Mesenteric fat pad (tissue), 1 donor: ENCODE data around the gene SOWAHA. TPM values are rescaled to one million over a fixed set of nuclear protein-coding genes. Genes with fewer than 3 reads are reported as not detected.

Experiments
- DNase-seq: peaks from one replicate; pipeline ENCODE4 v3.0.0-alpha.2; 2020; ENCODE audit warnings: low spot score
- long read RNA-seq: library from polyadenylated mRNA; unstranded; transcript quantifications from one replicate; pipeline ENCODE4 v2.0.0, GENCODE V29; 2020
- total RNA-seq: library from RNA; stranded (reverse); fragmentation: NEBNext Ultra II Directional; extraction: Animal tissue kit (Norgen Biotek cat#: 25700); gene quantifications from one replicate; pipeline ENCODE4 v1.2.1, GENCODE V29; 2021
- donor health status: DM: yes; HTN: yes; CAD: no.

The SOWAHA gene
- not detected for total RNA-seq
- long read RNA-seq = 0 reads

DNA sequence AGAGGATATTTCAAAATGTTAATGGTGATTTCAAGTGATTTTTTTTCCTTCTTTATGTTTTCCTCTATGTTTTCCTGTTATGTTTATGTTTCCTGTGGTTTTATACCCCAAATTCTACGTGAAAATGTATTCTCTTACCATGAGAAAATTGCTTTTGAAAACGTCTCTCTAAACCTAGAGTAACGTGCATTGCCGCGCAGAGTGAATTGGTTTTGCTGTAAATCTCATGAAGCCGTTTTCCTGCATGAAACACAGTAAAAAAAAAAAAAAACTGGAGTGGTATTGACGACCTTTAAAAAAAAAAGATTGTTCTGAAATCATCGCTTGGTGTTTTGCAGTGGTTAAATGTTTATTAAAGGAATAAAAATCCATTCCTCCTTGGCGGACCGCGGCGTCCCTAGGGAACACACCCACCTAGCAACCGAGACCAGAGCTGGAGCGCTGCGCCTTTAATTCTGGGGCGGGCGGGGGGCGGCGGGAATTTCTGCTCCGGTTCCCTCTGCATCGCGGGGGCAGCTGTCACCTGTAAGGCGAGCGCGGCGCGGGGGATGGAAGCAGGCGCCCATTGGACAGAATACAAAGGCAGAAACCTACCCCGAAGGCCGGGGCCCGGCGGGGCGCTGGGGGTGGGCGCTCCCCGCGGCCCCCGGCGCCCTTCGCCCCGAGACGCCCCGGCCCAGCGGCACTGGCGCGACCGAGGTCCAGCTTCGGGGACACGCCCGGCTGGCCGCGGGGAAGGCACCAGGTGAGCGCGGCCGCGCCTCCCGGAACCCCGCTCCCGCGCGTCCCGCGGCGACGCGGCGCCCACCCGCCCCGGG lies at the start of gene SOWAHA:
Gene SOWAHA (plus strand): TSS at position 522 of the 818 bp plus-strand sequence. CDS start 320 bp downstream, outside the sequence.
- no peak for DNase-seq

DNA sequence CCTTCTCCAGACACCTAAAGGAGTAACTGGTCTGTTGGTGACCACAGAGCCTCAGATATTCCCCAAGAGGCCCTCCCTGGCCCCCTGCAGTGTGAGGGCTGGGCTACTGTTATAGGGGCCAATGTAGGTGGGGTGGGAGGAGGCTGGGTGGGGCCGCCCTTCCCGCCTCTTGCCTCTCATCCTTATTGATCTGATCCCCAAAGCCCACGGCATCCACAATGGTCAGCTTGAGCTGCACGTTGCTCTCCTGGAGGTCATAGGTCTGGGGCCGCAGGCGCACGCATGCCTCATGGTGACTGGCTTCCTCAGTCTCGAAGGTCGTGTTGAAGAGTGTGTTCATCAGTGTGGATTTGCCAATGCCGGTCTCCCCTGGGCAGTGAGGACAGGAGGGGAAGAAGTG lies 49.1 kb upstream of the SOWAHA start:
- DNase-seq = peak; percentile 73

DNA sequence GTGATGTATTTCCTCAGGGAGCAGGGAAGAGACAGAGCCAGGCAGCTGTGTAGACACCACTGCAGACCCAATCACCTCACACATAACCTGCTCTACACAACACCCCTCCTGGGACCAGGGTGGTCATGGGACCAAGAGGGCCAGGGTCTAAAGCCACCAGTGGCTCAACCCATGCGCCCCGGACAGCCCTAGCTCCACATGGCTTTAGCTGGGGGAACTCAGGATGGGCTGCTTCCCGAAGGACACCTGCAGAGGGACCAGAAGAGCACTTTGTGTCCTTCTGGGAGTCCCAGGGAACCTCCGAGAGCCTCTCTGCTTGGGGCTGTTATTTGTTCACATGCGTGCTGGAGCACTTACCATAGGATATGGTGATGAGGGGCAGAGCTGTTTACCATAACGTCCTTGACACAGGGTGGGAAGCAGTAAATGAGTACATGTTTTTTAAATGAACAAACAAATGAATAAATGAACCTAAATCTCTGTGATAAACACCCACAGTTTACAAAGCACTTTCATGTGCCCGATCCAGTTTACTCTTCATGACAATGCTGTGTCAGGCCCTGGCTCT lies 48.3 kb upstream of the SOWAHA start:
- peak; percentile 39 for DNase-seq

DNA sequence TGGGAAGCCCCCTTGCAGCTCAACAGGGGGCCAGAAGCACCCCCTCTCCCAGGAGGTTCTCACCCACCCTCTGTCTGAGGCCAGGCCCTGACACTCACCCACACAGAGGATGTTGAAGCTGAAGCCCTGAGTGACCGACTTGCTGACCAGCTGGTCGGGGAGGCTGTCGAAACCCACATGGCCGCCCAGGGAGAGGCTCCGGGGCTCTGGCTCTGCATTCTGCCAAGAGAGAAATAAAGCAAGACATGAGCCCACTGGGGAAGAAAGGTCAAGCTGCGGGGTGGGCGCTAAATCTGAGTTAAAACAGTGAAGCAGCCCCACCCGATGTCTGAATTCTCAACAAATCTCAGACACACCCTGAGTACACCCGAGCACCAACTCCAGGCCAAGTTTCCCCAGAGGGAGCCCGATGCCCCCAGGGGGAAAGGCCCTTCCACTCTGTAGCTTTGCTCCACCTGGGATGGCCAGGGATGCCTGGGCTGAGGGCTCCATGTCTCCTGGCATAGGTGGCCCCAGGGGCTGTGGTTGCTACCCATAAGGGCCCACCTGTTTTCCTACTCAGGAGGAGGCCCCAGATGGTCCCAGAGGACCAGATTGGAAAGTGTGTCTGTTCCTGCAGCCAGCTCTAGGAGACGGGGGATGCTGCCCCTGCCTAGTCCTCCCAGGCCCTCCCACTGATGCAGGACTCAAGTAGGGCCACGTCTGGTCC lies 47.6 kb upstream of the SOWAHA start:
- peak; percentile 85 for DNase-seq

DNA sequence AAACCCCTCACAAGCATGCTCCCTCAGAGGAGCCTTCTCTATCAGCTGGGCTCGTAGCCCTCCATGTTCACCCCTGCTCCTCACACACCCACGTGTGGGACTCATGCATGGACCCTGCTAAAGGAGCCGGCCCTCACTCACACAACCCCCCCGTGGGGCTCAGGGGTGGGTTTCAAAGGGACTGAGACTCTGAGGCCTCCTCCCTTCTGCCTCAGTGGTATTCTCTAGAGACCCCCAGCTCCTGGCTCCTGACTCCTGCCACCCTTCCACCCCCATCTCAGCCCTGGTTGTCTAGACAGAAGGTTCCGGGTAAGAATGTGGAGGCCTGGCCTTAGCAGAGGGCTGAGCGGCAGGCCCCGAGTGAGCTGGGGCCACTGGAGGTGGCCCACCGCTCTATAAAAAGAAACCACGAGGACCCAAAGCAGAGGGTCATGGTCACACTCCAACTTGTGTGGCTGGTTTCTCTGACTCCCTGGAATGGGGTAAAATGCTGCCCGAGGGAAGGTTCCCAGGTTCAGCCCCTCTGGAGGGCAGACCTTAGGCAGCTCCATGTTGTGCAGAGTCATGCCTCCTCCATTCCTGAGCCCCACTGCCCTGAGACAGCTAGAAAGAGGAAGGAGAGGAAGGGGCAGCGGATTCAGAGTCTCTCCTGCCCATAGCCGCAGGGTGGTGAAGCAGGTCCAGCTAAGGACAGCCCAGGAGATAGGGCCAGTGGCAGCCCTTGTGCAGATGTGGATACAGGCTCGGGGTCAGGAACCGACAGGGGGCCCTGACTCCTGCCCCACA lies 46.9 kb upstream of the SOWAHA start:
- DNase-seq = peak; percentile 30

DNA sequence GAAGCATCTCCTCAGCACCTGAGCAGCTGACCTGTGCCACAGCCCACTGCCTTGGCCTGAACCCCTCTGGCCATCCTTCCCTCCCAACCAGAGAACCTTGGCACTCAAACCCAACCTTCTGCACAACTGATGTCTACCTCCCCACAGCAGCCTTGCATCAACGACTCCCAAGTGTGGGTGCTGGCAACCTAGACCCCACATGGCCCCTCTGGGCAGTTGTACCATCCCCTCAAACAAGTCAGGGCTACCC lies 46.4 kb upstream of the SOWAHA start:
- DNase-seq = peak; percentile 87

DNA sequence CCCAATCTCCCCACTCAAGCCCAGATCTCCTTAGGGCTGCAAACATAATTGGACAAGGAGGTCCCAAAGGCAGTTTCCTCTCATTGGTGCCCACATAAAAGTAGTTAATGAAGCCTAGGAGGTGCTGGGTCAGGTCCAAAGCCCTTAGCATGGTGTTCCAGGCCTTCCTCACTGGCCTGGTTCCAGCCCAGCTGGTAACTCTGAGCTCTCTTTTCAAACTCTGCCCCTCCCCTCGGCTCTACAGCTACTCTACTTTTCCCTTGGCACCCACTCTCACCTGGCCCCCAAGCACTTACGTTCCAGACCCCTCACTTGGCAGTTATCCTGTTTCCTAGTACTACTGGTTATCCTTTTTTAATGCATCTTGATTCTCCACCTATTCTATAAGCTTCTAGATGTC lies 46.0 kb upstream of the SOWAHA start:
- peak; percentile 51 for DNase-seq

DNA sequence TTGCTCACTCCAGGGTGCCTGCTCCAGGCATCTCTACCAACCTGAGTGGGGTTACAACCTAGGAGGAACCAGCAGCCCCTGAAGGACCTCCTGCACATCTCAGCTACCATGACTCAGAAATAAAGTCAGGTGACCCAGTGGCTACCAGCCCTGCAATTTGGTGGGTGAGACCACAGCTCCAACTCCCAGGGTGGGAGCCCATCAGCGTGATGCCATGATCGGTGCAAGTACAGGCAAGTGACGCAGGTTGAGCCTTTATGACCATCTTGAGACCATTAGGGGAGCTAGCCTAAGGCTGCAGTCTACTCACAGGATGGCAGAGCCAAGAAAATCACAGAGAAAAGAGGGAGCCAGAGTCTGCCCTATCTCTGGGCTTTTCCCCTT lies 44.6 kb upstream of the SOWAHA start:
- no peak for DNase-seq

DNA sequence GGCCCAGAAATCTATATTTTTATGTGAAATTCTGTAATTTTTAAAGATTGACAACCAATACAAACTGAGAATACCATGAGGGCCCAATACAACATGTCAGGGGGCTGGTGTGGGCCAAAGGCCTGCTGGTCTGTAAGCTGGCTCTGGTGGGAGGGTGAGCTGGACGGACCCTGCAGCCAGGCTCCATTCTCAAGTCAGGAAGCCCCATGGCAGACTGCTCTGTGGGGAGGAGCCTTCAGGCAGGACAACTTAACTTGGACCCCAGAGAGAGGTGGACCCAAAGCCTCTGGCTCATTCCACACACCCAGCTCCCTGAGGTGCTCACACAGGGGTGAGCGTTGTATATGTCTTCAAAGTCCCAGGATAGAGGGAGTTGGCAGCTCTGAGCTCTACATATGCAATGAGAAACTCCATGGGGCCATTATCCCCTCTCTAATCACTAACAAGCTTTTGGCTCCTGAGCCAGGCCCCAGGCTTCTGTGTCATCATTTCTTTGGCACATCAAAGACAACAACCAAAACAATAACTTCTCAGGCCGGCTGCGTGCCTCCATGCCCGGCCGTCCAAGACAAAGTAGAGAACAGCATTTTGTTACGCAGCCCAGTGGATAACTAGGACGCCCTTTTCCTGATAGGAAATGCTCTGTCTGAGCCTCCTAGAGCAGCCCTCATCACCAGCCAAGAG lies 42.5 kb upstream of the SOWAHA start:
- DNase-seq = peak; percentile 82

DNA sequence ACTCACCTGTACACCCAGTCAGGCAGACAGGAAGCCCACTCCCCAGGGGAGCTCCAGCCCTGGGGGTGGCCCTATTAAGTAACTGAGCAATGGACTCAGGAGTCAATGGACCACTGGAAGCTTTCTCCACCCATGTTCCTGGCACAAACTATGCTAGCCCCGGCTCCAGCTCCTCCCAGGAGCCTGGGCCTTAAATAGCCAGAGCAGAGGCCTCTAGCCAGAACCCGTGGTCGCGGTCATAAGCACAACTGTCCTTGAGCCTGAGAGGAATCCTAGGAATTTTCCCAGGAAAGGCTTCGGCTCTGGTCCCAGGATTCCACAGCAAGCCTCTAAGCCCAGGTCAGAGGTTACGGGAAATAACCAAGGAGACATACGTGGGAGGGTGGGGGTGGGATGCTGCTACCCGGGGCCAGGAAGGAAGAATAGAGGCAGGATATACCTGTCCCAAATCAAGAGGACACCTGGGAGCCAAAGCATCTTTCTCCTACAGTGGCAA lies 41.6 kb upstream of the SOWAHA start:
- DNase-seq = peak; percentile 68

DNA sequence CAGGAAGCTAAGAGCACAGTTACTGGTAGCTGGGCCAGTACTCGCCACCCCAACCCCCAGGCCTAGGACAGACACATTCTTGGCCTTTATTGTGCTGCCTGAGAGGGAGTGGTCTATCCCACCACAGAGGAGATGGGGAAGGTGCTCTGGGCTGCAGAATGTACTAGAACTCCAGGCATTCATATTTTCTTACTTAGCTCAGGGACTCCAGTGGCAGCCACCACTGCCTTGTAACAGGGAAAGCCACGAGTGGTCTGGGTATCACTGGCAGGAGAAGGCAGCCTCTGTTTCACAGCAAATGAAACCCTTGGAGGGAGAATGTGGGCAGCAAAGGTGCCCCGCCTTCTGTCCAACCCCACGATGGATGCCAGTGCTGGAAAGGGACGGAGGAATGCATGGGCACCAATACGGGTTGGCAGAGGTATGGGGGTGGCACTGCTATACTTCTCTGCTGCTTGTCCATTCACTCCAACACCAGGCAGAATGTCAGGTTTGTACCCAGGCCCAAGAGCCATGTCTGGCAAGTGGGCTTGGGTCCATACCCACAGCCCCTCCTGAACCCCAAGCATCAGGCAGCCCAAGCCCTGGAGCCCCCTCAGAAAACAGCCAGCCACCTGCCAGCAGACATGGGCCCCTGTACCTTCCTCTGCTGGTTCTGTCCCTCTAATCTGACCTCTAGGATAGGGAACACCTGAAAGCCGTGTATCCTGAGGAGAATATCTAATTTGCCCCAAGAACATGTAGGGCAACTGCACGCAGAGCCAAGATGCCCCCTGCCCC lies 40.6 kb upstream of the SOWAHA start:
- peak; percentile 80 for DNase-seq

DNA sequence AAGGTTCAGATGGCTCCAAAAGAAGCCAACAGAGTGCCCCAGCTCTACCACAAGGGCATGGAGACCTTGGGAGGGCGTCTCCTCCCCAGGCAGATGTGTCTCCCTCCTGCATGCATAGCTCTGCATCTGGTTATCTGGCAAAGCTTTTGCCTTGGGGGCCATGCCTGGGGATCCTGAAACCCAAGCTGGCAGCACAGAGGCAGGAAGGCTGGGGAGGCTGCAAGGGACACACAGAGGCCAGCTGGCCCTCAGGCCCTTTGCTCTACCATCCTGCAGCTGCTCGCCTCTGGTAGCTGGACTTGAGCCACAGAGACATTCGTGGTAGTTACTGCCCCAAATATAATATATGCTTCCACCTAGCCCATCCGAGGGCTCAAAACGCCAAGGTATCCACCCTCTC lies 40.0 kb upstream of the SOWAHA start:
- no peak for DNase-seq

DNA sequence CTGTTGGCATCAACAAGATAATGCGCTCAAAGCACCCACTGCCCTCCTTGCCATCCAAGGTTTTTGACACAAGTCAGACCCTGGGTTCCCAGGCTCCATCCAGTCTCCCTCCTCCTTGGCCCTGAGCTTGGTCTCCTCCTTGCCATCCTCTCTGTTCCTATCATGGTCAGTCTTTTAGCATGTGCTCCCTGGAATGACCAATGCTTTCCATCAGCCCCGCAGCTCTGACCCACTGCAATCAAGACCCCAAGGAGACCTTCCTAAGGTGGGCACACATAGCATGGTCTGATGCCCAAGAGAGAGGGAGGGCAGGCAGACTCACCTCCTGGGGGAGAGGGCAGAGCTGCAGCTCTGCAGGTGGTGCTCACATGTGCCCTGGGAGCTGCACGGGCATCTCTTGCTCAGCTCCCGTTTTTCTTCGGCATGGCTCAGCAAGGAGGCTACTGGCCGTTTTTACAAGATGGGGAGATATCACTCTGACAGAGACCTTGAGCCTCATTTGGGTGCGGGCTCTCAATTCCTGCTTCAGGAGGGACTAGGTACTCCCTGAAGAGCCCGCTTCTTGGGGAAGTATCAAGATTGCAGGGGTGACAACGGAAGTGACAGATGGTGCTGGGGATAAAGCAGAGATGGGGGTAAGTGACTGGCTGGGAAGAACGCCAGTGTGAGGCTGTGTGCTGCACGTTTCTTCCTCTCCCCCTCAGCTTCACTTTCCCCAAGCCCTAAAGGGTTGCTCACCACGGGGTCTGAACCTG lies 39.3 kb upstream of the SOWAHA start:
- DNase-seq = peak; percentile 67

DNA sequence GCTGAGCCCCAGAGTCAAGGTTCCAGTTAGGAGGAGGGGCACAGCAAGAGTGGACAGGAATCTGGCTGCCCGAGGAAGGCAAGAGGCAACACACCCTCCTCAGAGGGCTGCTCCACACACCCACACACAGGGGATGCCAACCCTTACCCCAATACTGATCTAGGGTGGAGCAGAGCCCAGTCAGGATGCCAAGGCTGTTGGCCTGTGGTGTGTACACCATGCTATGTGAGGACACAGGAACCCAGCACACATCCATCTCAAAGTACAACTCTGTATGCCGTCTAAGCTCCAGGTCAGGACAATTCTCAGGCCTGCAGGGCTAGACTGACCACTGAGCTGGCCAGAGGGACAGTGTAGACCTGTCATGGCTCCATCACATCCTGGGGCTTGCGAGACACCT lies 38.7 kb upstream of the SOWAHA start:
- DNase-seq = peak; percentile 67

DNA sequence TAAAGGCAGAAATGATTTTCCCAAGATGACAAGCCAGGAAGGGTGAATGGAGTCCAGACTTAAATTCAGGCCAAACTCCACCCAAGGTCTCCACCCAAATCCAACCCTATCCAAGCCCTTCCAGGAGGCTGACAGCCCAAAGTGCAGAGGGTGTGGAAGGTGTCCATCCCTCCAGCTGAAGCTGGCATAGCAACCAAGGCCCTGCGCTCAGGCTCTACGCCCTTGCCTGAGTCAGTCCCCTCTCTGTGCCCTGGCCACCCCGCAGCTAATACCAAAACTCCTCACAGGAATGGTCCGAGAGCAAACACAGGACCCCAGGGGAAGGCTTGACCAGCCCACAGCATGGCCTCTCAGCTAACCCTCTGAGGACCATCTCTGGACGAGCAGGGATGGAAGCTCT lies 38.2 kb upstream of the SOWAHA start:
- DNase-seq = peak; percentile 87

DNA sequence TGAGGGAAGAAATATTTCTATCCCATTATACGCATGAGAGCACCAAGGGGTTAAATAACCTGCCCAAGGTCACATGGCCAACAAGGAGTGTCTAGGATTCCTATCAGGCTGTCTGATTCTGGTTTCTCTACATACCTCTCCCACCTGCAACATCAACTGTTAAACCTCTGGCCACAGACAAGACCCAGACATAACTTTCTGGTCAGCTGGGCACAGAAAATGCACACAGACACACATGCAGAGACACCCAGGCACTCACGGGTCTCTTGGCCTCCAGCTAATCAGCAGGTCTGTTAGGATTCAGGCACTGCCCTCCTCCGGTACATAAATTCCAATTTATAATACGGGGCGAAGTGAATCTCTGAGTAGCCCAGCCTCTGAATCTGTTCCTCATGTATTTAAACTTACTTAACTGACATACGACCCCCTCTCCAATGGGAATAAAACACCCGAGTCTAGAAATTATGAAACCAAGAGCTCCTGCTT lies 37.6 kb upstream of the SOWAHA start:
- DNase-seq = peak; percentile 18

DNA sequence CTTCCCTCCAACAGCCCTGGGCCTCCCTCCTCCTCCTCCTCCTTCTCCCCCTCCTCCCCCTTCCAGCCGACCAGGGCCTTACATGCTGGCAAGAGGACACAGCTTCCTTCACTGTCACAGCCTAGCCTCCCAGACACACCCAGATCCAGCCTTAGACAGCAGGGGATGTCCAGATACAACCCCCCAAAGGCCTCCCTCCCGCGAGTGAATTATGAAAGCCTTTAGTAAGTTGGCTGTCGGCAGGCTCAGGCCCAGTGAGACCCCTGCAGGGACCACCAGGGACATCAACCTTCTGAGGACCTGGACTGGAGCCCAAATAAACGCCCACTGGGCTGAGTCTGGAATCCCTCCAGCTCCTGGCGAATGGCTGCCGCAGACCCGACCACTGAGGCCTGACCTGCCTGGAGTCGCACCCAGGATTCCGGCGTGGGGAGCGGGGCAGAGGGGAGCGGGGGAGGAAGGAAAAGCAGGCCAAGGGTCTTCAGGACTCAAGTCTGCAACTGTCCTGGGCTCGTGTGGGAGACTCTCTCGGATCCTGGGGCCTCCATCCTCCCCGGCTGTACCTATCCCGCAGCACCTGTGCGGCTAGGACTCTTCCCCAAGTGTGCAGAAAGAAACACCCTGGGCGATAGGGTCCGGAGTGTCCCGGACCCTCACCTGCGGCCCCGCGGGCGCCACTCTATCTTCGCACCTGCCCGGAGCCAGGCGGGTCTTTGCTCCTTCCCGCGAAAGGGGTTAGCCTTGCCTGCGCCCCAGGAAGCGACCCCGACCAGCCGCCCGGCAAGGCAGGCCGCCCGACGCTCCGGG lies 36.8 kb upstream of the SOWAHA start:
- DNase-seq = peak; percentile 79

DNA sequence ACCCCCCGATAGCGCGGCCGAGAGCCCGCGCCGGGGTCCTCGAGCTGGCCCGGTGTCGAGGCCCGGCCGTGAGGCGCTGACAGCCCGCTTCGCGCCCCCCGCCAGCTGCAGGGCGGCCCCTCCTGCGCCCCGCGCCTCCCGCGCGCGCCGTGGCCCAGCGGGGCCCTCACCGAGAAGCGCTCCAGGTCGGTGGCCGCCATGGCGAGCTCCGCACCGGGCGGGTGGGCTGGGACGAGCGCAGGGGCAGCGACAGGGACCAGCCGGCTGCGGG lies 36.2 kb upstream of the SOWAHA start:
- DNase-seq = no peak
